GM19035 (cell line): ENCODE data around the gene KLKB1.
"Not testable (repeated sequence)": the region's sequence is repeated elsewhere in the genome, so short reads cannot be mapped to it uniquely, and the experiment has no call there.

ENCODE experiments used
- ATAC-seq: cut with Tn5 transposase; IDR thresholded peaks from one replicate; pipeline ENCODE4 v1.9.1; 2021; ENCODE audit not compliant: unreplicated experiment

KLKB1 gene

GRCh38 chr4:186226521-186227189 lies 652 bp upstream of the KLKB1 start:
- no peak for ATAC-seq

DNA sequence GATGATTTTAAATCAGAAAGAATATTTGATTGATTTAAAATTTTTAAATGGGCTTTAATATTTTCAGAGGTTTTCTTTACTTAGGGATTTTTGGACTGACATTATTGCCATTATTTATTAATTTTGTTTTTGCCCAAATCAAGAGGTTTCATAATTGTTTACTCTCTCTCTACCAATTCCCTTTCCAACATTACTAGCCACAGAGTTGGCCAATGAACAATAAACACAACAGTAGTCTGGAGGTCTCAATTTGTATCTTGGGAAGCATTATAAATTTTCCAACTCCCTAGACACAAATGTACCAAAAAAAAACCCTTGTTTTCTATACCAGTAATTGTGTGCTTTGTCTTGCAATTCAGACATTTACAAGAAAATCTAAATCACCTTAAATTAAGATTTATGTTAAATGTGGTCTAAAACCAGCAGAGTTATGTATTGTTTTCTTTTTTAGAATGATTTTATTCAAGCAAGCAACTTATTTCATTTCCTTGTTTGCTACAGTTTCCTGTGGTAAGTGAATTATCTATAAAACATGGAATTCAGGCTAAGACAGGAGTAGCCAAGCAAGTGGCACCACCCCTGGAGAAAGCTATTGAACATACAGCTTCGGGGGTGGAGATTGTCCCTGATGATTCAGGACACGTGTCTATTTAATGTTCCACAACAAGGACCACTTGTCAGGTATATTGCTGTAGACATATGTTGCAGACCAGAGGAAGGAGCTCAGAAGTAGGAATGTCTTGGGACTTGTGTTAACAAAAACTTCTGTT lies 622 bp downstream of the KLKB1 start:
- no peak for ATAC-seq

- ATAC-seq: no peak
Observed at GRCh38 chr4:186228514-186228894, 1.2 kb downstream of the KLKB1 start.

DNA sequence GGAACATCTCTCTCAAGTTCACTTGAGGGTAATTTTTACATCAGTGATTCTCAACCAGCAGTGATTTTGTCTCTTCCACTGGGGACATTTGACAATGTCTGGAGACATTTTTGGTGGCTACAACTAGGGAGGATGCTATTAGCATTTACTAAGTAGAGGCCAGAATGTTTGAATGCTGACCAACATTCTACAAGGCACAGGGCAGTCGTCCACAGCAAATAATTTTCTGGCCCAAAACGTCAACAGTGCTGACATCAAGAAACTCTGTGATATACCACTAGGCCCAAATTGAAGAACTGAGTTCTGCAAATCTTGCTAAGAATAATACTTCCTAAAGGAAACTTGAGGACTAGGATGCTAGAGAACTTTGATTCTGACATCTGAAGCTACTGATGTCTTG lies 7.1 kb downstream of the KLKB1 start:
- no peak for ATAC-seq

DNA sequence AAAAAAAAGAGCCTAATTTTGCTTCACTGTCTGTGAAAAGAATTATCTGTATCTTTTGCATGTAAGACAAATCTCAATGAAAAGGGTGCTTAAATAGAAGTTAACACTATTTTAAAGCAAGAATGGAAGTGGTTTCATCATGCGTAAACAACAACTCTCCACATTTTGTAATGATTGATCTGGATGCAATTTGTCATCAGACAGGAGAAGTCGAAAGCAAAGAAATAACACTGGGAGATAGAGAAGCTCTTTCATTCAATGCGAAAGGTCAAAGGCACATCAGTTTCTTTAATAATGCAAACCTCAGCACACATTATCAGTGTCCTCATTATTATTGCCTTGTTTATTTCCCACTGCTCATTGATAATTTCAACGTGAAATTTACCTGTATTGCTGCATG lies 8.8 kb downstream of the KLKB1 start:
- no peak for ATAC-seq

DNA sequence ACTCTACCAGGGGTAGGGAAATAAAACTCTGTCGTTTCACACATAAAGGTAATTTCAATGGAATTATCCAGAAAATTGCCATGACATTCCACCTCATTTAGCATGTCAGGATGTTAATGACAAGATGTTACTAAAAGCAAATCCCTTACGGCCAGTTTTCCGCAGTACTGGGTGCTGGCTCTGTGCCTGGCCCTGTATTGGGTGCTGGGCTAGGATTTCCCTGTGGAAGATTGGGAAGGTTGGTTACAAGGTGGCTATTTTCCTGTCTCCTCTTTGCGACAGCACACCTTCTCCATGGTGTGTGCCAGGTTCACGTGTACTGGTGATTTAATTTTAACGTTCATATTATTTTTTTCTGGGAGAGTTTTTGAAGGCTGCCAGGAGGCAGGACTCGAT lies 13.1 kb downstream of the KLKB1 start:
- no peak for ATAC-seq

DNA sequence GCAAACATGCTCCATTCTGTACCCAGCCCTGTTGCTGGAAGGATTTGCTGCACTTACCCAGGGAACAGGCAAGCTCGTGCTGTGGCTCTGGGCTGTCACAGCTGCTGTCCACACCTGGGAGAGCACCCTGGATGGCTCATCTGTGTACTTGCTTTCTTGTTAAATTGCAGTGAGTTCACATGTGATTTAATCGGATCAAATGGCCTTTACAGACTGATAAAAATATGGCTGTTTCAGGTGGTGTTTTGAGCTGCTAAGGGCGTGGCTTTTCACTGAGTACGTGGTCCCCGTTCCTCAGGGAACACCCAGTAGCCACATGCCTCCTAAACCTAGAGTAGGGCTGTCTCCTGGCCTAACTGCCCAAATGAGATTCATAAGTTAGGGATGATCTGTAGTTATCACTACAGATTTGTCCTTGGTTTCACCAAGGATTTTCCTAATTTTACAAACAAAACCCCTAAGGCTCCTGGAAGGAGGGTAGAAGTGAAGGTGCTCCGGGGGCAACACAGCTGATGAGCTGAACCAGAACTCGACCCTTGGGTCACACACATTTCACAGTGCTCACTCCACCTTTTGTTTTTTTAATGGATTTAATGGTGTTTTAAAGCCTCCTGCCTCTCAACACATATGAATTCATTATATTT lies 13.7 kb downstream of the KLKB1 start:
- no peak for ATAC-seq

DNA sequence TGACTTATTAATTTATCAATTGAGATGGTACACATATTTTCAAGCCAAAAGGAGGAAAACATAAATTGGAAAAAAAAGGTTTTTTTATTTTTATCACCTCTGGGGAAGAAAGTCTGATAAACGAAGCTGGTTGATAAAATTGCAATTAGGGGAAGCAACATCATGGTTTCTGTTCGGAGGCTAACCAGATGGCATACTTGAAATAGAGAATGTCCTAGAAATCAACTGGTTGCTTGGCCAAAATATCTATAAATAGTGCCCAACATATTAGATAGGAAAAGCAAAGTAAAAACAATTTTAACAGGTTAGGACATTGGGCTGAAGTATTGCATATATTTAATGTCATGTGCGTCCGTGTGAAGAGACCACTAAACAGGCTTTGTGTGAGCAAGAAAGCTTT lies 14.3 kb downstream of the KLKB1 start:
- no peak for ATAC-seq

- ATAC-seq: not testable (repeated sequence)
Observed at GRCh38 chr4:186242031-186242430, 14.7 kb downstream of the KLKB1 start.

DNA sequence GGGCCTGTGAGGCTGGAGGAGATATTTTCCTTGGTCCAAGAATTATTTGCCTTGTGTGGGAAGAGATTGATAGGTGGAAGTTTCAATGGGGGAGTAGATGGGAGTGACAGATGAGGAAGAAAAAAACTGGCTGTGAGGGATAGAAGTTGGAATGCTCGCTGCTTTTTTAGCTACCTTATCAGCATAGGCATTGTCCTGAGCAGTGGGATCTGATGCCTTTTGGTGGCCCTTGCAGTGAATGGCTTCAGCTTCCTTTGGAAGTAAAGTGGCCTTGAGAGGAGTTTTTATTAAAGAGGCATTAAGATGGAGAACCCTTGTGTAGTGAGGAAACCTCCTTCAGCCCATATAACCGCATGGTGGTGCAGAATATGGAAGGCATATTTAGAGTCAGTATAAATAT lies 16.0 kb downstream of the KLKB1 start:
- ATAC-seq: no peak

DNA sequence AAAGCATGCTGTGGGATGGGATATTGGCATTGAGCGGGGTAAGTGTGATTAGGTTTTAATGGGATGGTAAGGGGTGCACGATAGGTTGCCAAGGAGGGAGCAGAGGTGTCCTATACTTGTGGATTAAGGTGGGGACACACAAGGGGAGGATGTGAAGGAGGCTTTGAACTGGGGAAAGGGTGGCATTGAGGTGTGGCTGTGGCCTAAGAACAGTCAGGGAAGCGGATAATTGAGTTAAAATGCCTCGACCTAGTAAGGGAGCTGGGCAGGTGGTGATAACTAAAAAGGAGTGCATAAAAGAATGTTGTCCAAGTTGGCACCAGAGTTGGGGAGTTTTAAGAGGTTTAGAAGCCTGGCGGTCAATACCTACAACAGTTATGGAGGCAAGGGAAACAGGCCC lies 17.5 kb downstream of the KLKB1 start:
- no peak for ATAC-seq

- not testable (repeated sequence) for ATAC-seq
Observed at GRCh38 chr4:186247062-186247752, 19.9 kb downstream of the KLKB1 start.

GRCh38 chr4:186248643-186249042 lies 21.3 kb downstream of the KLKB1 start:
- ATAC-seq: no peak

- ATAC-seq: no peak
Observed at GRCh38 chr4:186249785-186250754, 22.8 kb downstream of the KLKB1 start.

- ATAC-seq: no peak
Observed at GRCh38 chr4:186250760-186251159, 23.5 kb downstream of the KLKB1 start.

- no peak for ATAC-seq
Observed at GRCh38 chr4:186255122-186255521, 27.8 kb downstream of the KLKB1 start.

GRCh38 chr4:186258216-186258811 lies 31.0 kb downstream of the KLKB1 start:
- no peak for ATAC-seq

GRCh38 chr4:186260117-186260503 lies 32.8 kb downstream of the KLKB1 start:
- ATAC-seq: no peak

DNA sequence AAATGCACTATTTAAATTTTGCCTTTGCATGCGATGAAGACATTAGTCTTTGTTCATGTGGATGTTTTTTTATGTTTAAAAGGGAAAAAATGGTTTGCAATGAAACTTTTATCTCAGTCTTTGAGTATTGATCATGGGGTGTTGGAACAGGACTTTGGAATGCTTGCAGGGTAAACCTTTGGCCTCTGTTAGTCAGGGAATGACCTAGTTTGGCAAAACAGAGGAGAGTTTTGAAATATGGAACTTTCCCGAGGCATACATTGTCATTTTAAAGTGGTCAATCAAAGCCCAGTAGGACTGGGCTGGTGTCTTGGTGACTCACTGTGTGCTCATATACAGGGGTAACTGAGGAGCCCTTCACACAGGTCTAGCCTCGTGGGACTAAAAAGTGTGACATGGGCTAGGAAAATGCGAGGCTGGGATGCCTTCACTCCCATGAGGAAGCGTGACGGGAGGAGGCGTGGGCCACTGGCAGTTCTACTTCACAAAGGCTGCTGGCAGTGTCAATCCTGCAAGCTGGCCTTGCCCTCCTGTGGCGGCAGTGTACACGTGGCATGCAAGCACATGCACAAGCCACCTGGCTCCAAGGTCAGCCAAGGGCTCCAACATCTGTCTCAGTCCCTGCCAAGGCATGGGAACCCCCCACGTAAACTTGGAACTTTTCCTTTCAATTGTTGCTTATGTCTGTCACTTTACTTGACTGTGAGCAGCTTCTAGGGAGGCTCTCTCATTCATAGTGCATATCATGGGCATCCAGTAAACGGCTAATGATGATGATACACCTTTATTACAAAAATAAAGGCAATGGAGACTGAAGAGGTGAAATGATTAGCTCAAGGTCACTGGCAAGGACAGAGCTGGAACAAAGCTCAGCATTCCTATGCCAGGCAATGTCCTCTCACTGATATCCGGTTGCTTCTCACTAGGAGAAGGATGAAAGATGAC lies 33.5 kb downstream of the KLKB1 start:
- ATAC-seq: no peak
